HL-60 (cell line): Measurements from ENCODE around the gene ZSWIM3.

Source experiments
- GABPA ChIP-seq: IDR thresholded peaks from 2 replicates; pipeline ENCODE4 v1.6.1; 2012; ENCODE audit warnings: low read depth
- POLR2AphosphoS5 ChIP-seq: IDR thresholded peaks from 2 replicates; pipeline ENCODE4 v1.6.1; 2012; ENCODE audit warnings: low read depth
- SPI1 ChIP-seq: IDR thresholded peaks from 2 replicates; pipeline ENCODE4 v1.6.1; 2012; ENCODE audit warnings: low read depth, mild to moderate bottlenecking, borderline replicate concordance
- TF ChIP-seq, protein P1 (sequence below): IDR thresholded peaks from one replicate; pipeline ENCODE4 v1.5.1; 2011; ENCODE audit warnings: low read length, control low read depth, inconsistent platforms; ENCODE audit not compliant: insufficient read depth
- TF ChIP-seq, protein P2 (sequence below): IDR thresholded peaks from 2 replicates; pipeline ENCODE4 v1.6.1; 2012; ENCODE audit warnings: low read depth; ENCODE audit not compliant: insufficient replicate concordance

DNA sequence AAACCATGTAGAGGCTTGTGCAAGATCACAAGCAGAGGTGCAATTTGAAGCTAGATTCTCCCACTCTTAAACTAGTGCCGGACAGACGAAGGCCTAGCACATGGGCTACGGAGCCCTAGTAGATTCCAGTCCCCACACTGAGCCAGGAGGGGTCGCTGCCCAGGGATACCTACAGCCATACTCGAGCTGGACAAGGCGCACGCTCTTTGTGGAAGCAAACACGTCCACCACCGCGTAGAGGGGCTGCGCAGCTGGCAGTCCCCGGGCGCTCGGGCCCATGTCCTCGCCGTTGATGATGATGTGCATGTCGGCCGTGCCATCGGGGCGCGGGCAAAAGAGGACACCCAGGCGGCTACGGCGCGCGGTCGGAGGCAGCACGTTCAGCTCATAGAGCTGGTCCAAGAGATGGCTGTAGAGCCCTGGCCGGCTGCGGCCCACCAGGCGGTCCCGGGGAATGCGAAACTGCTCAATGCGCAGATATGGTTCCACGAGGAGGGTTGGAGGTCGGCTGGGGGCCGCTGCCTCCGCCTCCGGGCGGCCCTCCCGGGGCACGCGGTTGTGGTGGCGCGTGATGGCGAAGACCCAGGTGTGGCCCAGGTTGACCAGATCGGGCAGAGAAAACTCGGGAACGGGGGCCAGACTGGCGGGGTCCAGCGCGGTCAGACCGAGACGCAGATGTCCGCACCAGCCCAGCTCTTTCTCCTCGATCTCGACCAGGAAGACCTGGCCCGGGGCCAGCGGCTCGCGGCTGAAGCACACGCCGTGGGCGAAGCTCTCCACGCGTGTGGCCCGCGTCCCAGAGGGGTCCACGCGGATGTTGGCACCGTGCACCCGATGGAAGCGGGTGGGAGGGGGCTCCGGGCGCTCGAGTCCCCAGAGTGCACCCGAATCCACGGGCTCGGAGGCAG lies 32.9 kb downstream of the ZSWIM3 start:
- TF ChIP-seq, protein P1, sequence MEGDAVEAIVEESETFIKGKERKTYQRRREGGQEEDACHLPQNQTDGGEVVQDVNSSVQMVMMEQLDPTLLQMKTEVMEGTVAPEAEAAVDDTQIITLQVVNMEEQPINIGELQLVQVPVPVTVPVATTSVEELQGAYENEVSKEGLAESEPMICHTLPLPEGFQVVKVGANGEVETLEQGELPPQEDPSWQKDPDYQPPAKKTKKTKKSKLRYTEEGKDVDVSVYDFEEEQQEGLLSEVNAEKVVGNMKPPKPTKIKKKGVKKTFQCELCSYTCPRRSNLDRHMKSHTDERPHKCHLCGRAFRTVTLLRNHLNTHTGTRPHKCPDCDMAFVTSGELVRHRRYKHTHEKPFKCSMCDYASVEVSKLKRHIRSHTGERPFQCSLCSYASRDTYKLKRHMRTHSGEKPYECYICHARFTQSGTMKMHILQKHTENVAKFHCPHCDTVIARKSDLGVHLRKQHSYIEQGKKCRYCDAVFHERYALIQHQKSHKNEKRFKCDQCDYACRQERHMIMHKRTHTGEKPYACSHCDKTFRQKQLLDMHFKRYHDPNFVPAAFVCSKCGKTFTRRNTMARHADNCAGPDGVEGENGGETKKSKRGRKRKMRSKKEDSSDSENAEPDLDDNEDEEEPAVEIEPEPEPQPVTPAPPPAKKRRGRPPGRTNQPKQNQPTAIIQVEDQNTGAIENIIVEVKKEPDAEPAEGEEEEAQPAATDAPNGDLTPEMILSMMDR, result no peak
- no peak for TF ChIP-seq POLR2AphosphoS5
- no peak for TF ChIP-seq GABPA
- TF ChIP-seq, protein P2, sequence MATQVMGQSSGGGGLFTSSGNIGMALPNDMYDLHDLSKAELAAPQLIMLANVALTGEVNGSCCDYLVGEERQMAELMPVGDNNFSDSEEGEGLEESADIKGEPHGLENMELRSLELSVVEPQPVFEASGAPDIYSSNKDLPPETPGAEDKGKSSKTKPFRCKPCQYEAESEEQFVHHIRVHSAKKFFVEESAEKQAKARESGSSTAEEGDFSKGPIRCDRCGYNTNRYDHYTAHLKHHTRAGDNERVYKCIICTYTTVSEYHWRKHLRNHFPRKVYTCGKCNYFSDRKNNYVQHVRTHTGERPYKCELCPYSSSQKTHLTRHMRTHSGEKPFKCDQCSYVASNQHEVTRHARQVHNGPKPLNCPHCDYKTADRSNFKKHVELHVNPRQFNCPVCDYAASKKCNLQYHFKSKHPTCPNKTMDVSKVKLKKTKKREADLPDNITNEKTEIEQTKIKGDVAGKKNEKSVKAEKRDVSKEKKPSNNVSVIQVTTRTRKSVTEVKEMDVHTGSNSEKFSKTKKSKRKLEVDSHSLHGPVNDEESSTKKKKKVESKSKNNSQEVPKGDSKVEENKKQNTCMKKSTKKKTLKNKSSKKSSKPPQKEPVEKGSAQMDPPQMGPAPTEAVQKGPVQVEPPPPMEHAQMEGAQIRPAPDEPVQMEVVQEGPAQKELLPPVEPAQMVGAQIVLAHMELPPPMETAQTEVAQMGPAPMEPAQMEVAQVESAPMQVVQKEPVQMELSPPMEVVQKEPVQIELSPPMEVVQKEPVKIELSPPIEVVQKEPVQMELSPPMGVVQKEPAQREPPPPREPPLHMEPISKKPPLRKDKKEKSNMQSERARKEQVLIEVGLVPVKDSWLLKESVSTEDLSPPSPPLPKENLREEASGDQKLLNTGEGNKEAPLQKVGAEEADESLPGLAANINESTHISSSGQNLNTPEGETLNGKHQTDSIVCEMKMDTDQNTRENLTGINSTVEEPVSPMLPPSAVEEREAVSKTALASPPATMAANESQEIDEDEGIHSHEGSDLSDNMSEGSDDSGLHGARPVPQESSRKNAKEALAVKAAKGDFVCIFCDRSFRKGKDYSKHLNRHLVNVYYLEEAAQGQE, result no peak
- no peak for TF ChIP-seq SPI1
